ENCODE data around the gene CCBE1.

GRCh38 chr18:59724103-59724502 lies 26.9 kb upstream of the CCBE1 start:
- TF ChIP-seq CTCF (conservative IDR thresholded peaks at IDR 0.05) (no peak), ZFX (IDR thresholded peaks at IDR 0.05) (no peak)

All from C4-2B (cell line).